Neural progenitor cell (in vitro differentiated cells): ENCODE results near the gene S100B. TPM values are rescaled to one million over a fixed set of nuclear protein-coding genes. Genes with fewer than 3 reads are reported as not detected.

Source experiments
- DNase-seq: peaks from one replicate; pipeline ENCODE4 v3.0.0-alpha.2; 2016; ENCODE audit warnings: low spot score
- H2AFZ ChIP-seq: fragments of 200-600 bp; sonication (generic); replicated peaks from 2 replicates; pipeline ENCODE4 v1.6.1; 2016; ENCODE audit warnings: antibody characterized with exemption
- H3F3A ChIP-seq: fragments of 200-600 bp; sonication (generic); 2 replicates; pipeline ENCODE4 v1.6.1; 2016; ENCODE audit warnings: antibody characterized with exemption, low read depth
- H3K27ac ChIP-seq: fragments of 200-600 bp; sonication (generic); 2 replicates; pipeline ENCODE4 v1.5.1; 2016; ENCODE audit warnings: mild to moderate bottlenecking
- H3K27me3 ChIP-seq: fragments of 200-600 bp; sonication (generic); 2 replicates; pipeline ENCODE4 v1.6.1; 2016; ENCODE audit warnings: mild to moderate bottlenecking, moderate library complexity
- H3K36me3 ChIP-seq: fragments of 200-600 bp; sonication (generic); 2 replicates; pipeline ENCODE4 v1.5.1; 2016
- H3K4me1 ChIP-seq: fragments of 200-600 bp; sonication (generic); 2 replicates; pipeline ENCODE4 v1.6.1; 2016; ENCODE audit warnings: mixed run types
- H3K4me2 ChIP-seq: fragments of 200-600 bp; sonication (generic); 2 replicates; pipeline ENCODE4 v1.6.1; 2016
- H3K4me3 ChIP-seq: fragments of 200-600 bp; sonication (generic); 2 replicates; pipeline ENCODE4 v1.5.1; 2016
- H3K79me2 ChIP-seq: fragments of 200-600 bp; sonication (generic); 2 replicates; pipeline ENCODE4 v1.6.1; 2016; ENCODE audit warnings: low read depth
- H3K9ac ChIP-seq: fragments of 200-600 bp; sonication (generic); 2 replicates; pipeline ENCODE4 v1.6.1; 2016
- H3K9me3 ChIP-seq: fragments of 200-600 bp; sonication (generic); 2 replicates; pipeline ENCODE4 v1.5.1; 2016; ENCODE audit warnings: low read depth
- H4K20me1 ChIP-seq: fragments of 200-600 bp; sonication (generic); 2 replicates; pipeline ENCODE4 v1.6.1; 2016; ENCODE audit warnings: low read depth
- H3K27ac Mint-ChIP-seq: 3 replicates; pipeline ENCODE4 v1.8.0; 2021; ENCODE audit warnings: mixed read lengths
- H3K27me3 Mint-ChIP-seq: 2 replicates; pipeline ENCODE4 v1.8.0; 2022; ENCODE audit warnings: low read depth, mild to moderate bottlenecking, inconsistent platforms, moderate library complexity, mixed read lengths; ENCODE audit not compliant: insufficient read depth
- H3K36me3 Mint-ChIP-seq: 3 replicates; pipeline ENCODE4 v1.8.0; 2021; ENCODE audit warnings: mixed read lengths
- H3K4me1 Mint-ChIP-seq: 3 replicates; pipeline ENCODE4 v1.8.0; 2021; ENCODE audit warnings: mixed read lengths
- H3K4me3 Mint-ChIP-seq: 3 replicates; pipeline ENCODE4 v1.8.0; 2021; ENCODE audit warnings: mild to moderate bottlenecking, moderate library complexity, mixed read lengths
- H3K9me3 Mint-ChIP-seq: 3 replicates; pipeline ENCODE4 v1.8.0; 2020; ENCODE audit warnings: mixed read lengths
- CTCF ChIP-seq: fragments of 200-600 bp; sonication (generic); IDR thresholded peaks from 2 replicates; pipeline ENCODE4 v1.5.1; 2017; ENCODE audit warnings: antibody characterized with exemption, mild to moderate bottlenecking
- EZH2 ChIP-seq: fragments of 200-600 bp; sonication (generic); IDR thresholded peaks from 2 replicates; pipeline ENCODE4 v1.6.1; 2017; ENCODE audit warnings: antibody characterized with exemption, mild to moderate bottlenecking, moderate library complexity
- EZH2phosphoT487 ChIP-seq: fragments of 200-600 bp; sonication (generic); IDR thresholded peaks from 2 replicates; pipeline ENCODE4 v1.6.1; 2017; ENCODE audit warnings: antibody characterized with exemption
- total RNA-seq: library from RNA; depleted of rRNA; stranded (reverse); fragments of >200 nt; gene quantifications from 2 replicates; pipeline ENCODE4 v1.2.3, GENCODE V29; 2015; ENCODE audit warnings: low replicate concordance

S100B gene
- total RNA-seq, 1 donor from 2014 or later: 0.60 TPM

- Mint-ChIP-seq H3K27ac (no peak overlapping the region), H3K27me3 (peaks cover 24% of the 10 kb centered on the region), H3K4me1 (peaks cover 34% of the 10 kb centered on the region), H3K36me3 (no peaks in the 10 kb centered on the region), H3K4me3 (peak overlapping the region; percentile 35), H3K9me3 (peaks cover 35% of the 10 kb centered on the region)
- Histone ChIP-seq H3K9me3 (peaks cover 3% of the 10 kb centered on the region), H3K27me3 (no peaks in the 10 kb centered on the region), H3K36me3 (no peaks in the 10 kb centered on the region), H3F3A (peaks cover 24% of the 10 kb centered on the region), H4K20me1 (no peaks in the 10 kb centered on the region), H3K4me2 (no peak overlapping the region), H3K4me1 (peaks cover 23% of the 10 kb centered on the region), H3K4me3 (no peak overlapping the region), H3K79me2 (no peaks in the 10 kb centered on the region), H3K9ac (no peak overlapping the region), H3K27ac (no peak overlapping the region), H2AFZ (no peak overlapping the region)
- TF ChIP-seq EZH2phosphoT487 (no peak), EZH2 (no peak), CTCF (no peak)
- DNase-seq: no peak
Measured at GRCh38 chr21:46625759-46626158, 20.9 kb upstream of the S100B start.

- no peak overlapping the region for H3K9ac ChIP-seq
- H3K36me3 Mint-ChIP-seq: no peaks in the 10 kb centered on the region
- no peaks in the 10 kb centered on the region for H3K79me2 ChIP-seq
- H3K4me3 Mint-ChIP-seq: no peak overlapping the region
- peaks cover 24% of the 10 kb centered on the region for H3K27me3 Mint-ChIP-seq
- no peak overlapping the region for H3K27ac ChIP-seq
- H3K4me1 Mint-ChIP-seq: peaks cover 43% of the 10 kb centered on the region
- peaks cover 23% of the 10 kb centered on the region for H3K4me1 ChIP-seq
- H3K9me3 Mint-ChIP-seq: peaks cover 48% of the 10 kb centered on the region
- H3K4me3 ChIP-seq: no peak overlapping the region
- TF ChIP-seq EZH2 (no peak), EZH2phosphoT487 (no peak), CTCF (no peak)
- no peaks in the 10 kb centered on the region for H4K20me1 ChIP-seq
- no peaks in the 10 kb centered on the region for H3K36me3 ChIP-seq
- H3K27me3 ChIP-seq: no peaks in the 10 kb centered on the region
- peaks cover 24% of the 10 kb centered on the region for H3F3A ChIP-seq
- H3K4me2 ChIP-seq: no peak overlapping the region
- peak overlapping the region; percentile 42 for H2AFZ ChIP-seq
- peaks cover 3% of the 10 kb centered on the region for H3K9me3 ChIP-seq
- no peak for DNase-seq
- H3K27ac Mint-ChIP-seq: peak overlapping the region; percentile 90
Measured at GRCh38 chr21:46624050-46624449, 19.2 kb upstream of the S100B start.

- H3K27ac Mint-ChIP-seq: peak overlapping the region; percentile 99
- no peak for TF ChIP-seq EZH2
- TF ChIP-seq EZH2phosphoT487: no peak
- TF ChIP-seq CTCF: no peak
- peaks cover 3% of the 10 kb centered on the region for H3K9me3 ChIP-seq
- peak overlapping the region; percentile 39 for H2AFZ ChIP-seq
- H3K27ac ChIP-seq: peak overlapping the region; percentile 73
- no peaks in the 10 kb centered on the region for H3K36me3 Mint-ChIP-seq
- H3K9me3 Mint-ChIP-seq: peaks cover 40% of the 10 kb centered on the region
- peak; percentile 81 for DNase-seq
- no peak overlapping the region for H3K4me3 ChIP-seq
- peaks cover 23% of the 10 kb centered on the region for H3K4me1 ChIP-seq
- no peaks in the 10 kb centered on the region for H3K79me2 ChIP-seq
- peaks cover 19% of the 10 kb centered on the region for H3K27me3 Mint-ChIP-seq
- no peaks in the 10 kb centered on the region for H4K20me1 ChIP-seq
- H3K27me3 ChIP-seq: no peaks in the 10 kb centered on the region
- peaks cover 43% of the 10 kb centered on the region for H3K4me1 Mint-ChIP-seq
- no peak overlapping the region for H3K9ac ChIP-seq
- H3K4me2 ChIP-seq: peak overlapping the region; percentile 58
- peaks cover 24% of the 10 kb centered on the region for H3F3A ChIP-seq
- no peaks in the 10 kb centered on the region for H3K36me3 ChIP-seq
- peak overlapping the region; percentile 59 for H3K4me3 Mint-ChIP-seq
Measured at GRCh38 chr21:46622226-46622625, 17.3 kb upstream of the S100B start.
